Stimulated activated CD4-positive, alpha-beta T cell treated with anti-CD3 and anti-CD28 coated beads, Interleukin-4, amount 100 ng/mL, for 4 hours (primary cell): ENCODE data around the gene HP1BP3.
"Not testable (repeated sequence)": the region's sequence is repeated elsewhere in the genome, so short reads cannot be mapped to it uniquely, and the experiment has no call there.

ENCODE experiments used
- DNase-seq, 2 experiments: peaks; one replicate each; pipeline ENCODE4 v3.0.0-alpha.2; 2020

HP1BP3 gene, protein sequence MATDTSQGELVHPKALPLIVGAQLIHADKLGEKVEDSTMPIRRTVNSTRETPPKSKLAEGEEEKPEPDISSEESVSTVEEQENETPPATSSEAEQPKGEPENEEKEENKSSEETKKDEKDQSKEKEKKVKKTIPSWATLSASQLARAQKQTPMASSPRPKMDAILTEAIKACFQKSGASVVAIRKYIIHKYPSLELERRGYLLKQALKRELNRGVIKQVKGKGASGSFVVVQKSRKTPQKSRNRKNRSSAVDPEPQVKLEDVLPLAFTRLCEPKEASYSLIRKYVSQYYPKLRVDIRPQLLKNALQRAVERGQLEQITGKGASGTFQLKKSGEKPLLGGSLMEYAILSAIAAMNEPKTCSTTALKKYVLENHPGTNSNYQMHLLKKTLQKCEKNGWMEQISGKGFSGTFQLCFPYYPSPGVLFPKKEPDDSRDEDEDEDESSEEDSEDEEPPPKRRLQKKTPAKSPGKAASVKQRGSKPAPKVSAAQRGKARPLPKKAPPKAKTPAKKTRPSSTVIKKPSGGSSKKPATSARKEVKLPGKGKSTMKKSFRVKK

DNA sequence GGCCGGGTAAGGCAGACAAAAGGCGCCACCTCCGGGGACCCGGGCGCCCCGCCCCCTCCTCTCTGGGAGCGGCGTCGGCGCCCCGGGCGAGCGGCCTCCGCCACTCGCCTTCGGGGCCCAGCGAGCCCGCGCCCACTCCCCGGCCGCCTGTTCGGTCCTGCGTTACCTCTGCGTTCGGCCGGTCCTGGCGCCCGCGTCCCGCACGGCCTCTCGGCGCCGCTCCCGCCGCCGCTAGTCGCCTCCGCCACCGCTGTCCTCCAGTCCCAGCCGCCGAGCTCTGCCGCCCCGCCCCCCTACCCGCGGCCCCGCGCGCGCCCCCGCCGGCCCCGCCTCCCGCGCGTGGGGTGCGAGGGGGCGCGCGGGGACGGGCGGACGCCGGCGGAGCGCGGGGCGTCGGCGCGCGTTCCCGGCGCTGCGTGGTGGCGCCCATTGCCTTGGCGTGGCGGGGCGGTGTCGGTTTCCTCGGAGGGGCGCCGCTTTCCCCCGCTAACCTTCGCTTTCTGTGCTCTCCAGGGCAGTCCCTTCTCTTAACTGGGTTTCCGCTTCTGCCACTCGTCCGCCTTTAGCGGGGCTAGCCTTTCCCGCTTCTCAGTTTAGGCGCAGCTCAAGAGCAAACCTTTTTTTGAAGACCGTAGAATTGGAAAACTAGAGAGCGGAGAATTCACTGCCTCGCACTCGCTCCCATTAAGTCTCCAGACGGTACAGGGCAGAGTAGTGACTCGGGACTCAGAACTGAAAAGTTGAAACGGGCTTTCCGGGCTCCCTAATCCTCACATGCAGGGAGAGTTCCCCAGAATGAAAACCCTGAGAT, at the start of gene HP1BP3:
TSS of gene HP1BP3 (minus strand) at position 279 of the 811 bp plus-strand sequence. CDS start 6,867 bp downstream, outside the sequence.
- peak; percentile 80 to 83 for DNase-seq

DNA sequence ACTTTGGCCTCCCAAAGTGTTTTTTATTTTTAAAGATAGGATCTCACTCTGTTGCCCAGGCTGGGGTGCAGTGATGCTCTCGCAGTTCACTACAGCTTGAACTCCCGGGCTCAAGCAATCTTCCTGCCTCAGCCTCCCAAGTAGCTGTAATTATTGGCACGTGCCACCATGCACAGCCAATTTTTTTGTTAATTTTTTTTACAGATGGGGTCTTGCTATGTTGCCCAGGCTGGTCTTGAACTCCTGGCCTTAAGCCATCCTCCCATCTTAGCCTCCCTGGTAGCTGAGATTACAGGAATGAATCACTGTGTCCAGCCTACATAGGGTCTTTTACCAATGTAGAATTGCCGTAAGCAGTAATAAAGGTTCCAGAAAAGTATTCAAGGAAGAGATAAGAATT, 49.1 kb upstream of the HP1BP3 start:
- DNase-seq = no peak

DNA sequence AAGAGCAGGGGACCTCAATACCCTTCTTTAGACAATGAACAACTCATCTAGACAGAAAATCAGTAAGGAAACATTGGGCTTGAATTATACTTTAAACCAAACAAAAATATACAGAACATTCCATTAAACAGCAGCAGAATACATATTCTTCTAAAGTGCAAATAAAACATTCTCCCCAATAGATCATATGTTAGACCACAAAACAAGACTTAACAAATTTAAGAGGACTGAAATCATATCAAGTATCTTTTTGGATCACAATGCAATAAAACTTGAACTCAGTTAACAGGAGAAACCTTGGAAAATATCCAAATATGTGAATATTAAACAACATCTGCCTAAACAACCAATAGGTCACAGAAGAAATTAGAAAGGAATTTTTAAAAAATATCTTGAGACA, 47.7 kb upstream of the HP1BP3 start:
- DNase-seq = no peak

DNA sequence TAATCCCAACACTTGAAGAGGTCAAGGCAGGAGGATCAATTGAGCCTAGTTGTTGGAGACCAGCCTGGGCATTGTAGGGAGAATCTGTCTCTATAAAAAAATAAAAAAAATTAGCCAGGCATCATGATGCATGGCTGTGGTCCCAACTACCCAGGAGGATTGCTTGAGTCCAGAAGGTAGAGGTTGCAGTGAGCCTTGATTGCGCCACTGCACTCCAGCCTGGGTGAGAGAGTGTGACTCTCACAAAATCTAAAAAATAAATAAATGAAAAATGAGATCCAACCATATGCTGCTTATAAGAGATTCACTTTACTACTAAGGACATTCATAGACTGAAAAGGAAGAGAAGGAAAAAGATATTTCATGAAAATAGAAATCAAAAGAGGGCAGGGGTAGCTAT, 47.1 kb upstream of the HP1BP3 start:
- DNase-seq = no peak

DNA sequence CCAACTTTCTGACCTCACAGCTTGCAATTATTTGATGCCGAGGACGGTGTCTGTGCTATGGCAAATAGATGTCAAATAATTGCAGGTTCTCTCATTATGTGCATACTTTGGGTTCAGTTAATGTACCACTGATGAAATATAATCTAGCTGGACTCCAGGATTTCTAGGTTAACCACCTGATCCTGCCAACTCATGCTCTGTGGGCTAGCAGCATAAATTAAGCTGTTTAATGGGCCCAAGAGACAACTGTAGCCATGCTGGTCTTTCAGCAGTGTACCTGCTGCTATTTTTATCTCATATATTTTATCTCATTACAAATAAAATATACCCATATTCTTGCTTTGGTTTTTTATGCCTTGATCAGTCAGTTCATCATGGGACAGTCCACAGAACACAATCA, 43.3 kb upstream of the HP1BP3 start:
- no peak for DNase-seq

DNA sequence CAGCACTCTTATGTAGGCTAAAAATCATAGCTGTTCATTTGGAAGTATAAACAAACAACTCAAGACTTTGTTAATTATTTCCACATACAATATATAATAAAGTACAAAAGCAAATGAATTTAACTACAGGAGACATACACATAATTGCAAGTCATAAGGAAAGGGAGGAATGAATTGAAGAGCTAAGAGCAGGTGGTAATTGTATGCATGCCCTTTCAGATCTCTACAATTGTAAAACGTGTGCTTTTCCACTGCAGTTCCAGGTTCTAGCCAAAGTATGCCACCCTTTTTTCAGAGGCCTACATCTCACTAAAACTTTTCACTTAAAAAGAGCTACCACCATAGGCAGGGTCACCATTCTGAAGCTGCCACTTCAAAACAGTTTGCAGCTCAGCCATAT, 42.8 kb upstream of the HP1BP3 start:
- DNase-seq = no peak

DNA sequence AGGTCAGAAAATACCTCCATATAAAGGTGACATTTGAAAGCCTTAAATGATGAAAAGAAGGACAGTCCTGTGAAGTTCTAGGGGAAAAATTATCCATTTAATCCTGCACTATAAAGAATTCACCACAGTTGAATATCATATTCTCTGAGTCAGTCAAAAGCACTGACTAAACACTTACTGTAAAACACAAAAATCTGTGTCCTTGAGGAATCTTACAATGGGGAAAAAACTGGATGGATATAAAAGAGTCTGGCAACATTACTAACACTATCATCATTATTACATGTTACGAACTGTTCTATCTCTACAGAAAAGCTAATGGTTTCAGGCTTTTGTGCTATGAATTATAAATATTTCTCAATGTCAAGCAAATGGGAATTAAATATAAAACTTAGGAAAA, 42.4 kb upstream of the HP1BP3 start:
- no peak for DNase-seq

DNA sequence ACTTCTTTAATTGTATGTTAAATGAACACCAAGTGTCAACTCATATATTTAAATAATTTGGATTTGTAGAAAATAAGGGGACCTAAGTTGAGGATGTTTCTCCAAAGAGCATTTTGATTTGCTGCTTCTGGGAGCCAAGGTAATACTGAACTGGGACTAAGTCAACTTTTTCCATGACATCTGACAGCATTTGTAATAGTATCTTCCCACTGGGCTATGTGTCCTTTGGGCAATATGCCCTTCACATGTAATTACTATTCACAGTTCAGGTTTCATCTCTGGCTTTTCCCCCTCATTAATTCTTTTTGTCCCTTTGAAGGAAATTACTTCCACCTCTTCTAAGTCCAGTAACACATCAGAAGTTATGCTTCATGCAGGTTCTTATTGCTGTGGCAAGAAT, 36.7 kb upstream of the HP1BP3 start:
- DNase-seq = no peak

DNA sequence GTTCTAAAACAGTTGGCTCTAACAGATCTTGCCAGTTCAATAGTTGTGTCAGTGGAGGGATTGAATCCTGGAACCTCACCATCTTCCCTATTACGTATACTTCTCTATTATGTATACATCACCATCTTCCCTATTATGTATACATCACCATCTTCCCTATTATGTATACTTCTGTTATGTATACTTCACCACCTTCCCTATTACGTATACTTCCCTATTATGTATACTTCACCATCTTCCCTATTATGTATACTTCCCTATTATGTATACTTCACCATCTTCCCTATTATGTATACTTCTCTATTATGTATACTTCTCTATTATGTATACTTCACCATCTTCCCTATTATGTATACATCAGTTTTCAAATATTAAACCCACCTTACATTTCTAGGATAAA, 34.4 kb upstream of the HP1BP3 start:
- no peak for DNase-seq

DNA sequence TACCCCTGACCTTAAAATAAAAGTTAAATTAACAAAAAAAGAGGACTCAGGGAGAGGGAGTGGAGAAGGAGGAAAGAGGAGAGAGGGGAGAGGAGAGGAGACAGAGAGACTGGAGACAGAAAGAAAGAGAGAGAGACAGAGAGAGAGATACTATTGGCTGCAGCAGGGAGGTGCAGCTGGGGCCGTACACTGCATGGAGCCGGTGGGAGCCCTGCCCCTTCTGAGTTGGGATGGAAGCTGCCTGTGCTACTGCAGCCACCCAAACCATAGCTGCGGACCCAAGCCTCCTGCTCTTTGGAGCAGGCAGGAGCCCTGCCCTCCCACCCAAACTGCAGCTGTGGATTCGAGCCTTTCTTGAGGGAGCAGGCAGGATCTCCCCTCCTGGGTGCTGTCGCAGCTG, 32.7 kb upstream of the HP1BP3 start:
- no peak for DNase-seq

DNA sequence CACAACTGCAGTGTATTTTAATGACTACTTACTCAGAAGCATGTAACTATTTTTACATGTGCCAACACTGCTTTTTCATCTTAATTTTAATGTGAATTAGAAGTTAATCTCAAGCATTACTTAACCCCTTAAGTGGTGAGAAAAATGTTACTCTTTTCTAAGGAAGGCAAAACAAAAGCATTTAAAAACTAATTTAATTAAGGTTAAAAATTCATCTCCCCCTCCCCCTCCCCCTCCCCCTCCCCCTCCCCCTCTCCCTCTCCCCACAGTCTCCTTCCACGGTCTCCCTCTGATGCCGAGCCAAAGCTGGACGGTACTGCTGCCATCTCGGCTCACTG, 27.4 kb upstream of the HP1BP3 start:
- DNase-seq = no peak

DNA sequence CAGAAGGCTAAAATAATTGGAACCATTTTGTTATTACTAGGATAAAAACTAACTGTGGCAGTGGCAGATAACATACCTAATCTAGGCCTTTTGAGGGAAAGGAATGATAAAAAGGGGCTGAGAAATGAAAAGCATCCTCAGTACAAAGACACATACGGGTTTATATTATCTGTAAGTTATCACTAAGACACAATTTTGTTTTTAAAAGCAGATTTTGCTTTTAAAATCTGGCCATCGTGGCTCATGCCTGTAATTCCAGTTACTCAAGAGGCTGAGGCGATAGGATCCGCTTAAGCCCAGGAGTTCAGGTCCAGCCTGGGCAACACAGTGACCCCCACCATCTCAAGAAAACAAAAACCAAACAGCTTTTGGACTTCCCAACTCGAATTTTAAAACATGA, 24.8 kb upstream of the HP1BP3 start:
- no peak for DNase-seq

DNA sequence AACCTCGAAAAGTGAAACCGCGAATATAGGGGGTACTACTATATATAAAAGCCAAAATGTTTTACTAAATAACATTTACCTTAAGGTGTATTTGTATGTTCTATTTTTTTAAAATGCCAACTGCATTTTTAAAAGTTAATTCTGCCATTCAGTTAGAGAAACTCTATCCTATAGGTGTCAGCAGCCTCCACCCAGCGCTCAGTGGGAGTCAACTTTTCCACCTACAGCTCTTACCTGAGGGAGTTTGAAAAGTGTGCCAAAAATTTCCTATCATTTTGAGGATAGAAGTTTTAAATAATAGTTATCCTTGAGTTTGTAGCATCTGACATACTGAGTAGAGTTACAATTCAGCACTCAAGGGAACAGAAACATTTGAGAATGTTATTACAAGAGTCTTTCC, 6.1 kb upstream of the HP1BP3 start:
- DNase-seq = no peak

DNA sequence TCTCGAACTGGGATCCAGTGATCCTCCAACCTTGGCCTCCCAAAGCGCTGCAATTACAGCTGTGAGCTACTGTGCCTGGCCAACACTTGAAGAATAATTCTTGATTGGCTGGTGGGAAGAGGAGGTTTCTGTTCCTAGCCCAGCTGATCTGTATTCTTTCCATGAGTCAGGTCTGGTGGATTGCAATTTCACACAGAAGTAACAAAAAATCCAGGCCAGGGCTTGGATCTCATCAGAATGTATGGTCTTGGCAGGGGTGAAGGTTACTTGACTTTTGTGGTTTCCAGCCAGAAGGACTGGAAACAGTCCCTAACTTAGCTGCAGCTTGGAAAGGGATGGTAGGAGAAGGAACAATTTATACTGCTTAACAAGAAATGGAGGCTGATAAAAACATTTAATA, 5.1 kb upstream of the HP1BP3 start:
- no peak for DNase-seq

DNA sequence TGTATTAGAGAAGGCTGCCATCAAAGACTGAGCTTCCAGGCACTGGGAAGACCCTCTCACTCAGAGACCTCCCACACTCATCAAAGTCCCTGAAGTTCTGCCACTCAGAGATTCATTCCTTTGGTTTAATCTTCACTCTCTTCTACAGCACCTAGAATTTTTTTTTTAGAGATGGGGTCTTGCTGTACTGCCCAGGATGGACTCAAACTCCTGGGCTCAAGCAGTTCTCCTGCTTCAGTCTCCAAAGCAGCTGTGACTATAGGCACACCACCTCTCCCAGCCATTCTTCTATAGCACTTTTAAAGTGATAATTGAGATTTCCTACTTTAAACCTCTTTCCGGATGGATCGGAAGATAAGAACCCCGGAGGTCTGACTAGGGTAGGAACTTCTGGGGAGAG, 3.7 kb upstream of the HP1BP3 start:
- no peak for DNase-seq

DNA sequence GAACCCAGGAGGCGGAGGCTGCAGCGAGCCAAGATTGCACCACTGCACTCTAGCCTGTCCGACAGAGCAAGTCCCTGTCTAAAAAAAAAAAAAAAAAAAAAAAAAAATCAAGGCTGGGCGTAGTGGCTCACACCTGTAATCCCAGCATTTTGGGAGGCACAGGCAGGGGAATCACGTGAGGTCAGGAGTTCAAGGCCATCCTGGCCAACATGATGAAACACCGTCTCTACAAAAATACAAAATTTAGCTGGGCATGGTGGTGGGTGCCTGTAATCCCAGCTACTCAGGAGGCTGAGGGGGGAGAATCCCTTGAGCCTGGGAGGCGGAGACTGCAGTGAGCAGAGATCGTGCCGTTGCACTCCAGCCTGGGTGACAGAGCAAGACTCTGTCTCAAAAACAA, 2.5 kb upstream of the HP1BP3 start:
- not testable (repeated sequence) for DNase-seq

DNA sequence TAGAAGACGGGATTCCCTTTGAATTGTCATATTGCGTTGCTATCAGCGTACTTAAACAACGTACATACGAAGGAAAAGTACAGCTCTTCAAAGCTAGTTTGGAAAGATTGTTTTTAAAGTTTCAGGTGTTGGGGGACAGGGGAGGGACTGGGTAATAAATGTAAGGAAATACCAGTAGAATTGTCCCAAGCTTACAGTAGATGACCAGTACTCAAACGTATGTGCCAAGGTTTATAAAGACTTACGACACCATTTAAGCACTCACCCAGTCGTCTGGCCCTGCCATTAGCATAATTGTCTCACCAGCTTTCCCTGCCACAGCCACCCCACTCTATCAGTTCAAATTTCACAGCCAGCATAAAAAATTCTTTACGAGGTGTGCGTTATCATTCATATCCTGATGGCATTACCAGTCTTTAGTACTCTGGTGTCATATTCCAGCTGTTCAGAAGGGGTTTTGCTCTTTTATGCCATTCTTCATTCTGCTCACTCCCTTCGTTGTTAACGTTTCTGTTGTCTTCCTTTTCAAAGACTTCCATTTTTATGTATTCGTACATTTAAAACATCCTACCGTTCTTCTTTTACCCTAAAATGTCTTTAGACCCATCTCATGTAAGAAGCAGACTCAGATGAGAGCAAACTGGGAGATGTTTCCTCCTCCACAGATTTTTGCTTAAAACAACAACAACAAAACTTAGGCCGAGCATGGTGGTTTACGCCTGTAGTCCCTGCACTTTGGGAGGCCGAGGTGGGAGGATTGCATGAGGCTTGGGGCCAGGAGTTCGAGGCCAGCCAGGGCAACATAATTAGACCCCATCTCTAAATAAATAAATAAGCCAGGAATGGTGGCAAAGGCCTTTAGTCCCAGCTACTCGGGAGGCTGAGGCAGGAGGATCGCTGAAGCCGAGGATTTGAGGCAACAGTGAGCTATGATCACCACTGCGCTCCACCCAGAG, 1.0 kb upstream of the HP1BP3 start:
- DNase-seq = no peak

DNA sequence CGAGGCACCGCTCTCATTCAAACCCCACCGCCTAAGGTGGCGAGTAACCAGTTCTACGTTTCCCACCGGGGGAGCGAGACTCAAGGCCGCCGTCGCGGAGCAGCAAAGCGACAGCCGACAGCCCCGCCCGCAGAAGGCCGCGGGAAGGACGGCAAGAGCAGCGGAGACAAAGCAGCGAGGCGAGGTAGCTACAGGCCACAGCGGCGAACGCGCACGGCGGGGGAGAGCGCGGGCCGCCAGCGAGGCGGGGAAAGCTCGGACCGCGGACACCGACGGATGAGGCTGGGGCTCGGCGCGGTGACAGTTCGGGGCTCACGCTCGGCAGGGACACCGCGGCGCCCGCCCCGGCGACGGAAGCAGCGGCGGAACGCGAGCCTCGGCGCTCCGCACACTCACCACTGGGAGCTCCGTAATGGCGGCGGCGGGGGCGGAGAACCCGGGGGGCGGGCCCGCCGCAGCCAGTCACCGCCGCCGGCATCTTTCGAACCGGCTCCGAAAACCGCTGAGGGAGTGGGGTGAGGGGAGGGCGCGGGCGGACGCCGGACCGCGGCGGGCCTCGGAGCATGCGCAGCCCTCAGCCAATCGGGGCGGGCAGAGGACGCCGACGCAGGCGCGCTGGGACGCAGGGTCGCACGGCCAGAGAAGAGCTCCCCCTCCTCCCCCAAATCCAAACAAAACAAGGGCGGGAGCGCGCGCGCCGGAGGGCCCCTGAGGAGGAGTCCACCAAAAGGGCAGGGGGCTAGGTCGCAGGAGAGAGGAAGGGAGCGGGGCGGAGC, 666 bp downstream of the HP1BP3 start:
- DNase-seq = peak; percentile 96

DNA sequence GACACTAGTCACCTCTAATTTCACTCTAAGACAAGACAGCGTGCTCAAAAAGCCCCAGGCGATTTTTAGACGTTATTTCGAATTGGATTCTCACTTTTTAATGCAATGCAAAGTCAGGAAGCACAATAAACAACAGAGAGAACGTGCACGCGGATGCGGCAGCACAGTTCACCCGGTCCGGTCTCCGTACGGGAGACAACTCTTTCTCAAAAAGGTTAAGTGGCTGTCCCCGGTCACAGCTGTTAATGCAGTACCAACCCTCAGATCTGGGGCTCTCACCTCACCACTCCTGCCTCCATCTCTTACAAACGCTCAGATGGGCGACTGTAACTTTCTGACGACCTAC, 1.2 kb downstream of the HP1BP3 start:
- no peak for DNase-seq

DNA sequence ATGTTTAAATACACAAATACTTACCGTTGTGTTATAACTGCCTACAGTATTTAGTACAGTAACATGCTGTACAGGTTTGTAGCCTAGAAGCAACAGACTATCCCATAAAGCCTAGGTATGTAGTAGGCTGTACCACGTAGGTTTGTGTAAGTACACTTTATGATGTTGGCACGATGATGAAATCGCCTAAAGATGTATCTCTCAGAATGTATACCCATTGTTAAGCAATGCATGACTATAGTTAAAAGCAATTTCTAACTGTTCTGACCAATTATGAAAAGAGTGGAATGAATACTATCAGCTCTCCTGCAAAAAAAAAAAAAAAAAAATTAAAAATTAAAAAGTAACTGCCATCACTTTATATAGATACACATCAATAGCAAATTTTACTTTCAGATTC, 11.4 kb downstream of the HP1BP3 start:
- no peak for DNase-seq

DNA sequence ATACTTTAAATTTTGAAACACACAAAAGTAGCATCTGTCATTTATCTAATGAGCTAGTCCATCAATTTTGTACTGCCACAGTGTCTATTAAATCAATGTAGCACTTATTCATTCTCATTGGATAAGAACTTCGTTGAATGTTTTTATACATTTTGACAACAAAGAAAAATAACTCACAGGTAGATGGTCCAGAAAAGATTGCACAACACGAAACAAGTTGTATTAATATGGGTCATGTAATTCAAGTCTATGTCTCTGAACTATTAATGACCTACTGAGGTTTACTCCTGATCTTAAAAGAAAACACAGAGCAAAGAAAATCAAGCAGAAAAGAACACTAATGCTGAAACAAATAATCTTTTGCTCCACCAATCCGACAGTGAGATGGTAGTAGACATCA, 15.3 kb downstream of the HP1BP3 start:
- no peak for DNase-seq
